Stimulated activated CD8-positive, alpha-beta memory T cell treated with anti-CD3 and anti-CD28 coated beads, Interleukin-12 subunit alpha, Interleukin-12 subunit beta, amount 100 ng/mL, for 24 hours (primary cell): ENCODE results near the gene FAM161A.
"Not testable (repeated sequence)": the region's sequence is repeated elsewhere in the genome, so short reads cannot be mapped to it uniquely, and the experiment has no call there.

ENCODE experiments used
- DNase-seq: peaks from one replicate; pipeline ENCODE4 v3.0.0-alpha.2; 2020; ENCODE audit errors: extremely low read depth

FAM161A gene

GRCh38 chr2:61834893-61835292, 19.0 kb downstream of the FAM161A start:
- DNase-seq, result no peak

GRCh38 chr2:61833971-61834370, 19.9 kb downstream of the FAM161A start:
- no peak for DNase-seq

GRCh38 chr2:61832183-61832841, 21.5 kb downstream of the FAM161A start:
- DNase-seq, result no peak

GRCh38 chr2:61822255-61822654, 31.6 kb downstream of the FAM161A start:
- no peak for DNase-seq

- DNase-seq, result no peak
Observed at GRCh38 chr2:61816480-61817355, 37.1 kb downstream of the FAM161A start.

- DNase-seq, result no peak
Observed at GRCh38 chr2:61814539-61815160, 39.2 kb downstream of the FAM161A start.

- not testable (repeated sequence) for DNase-seq
Observed at GRCh38 chr2:61813314-61813713, 40.5 kb downstream of the FAM161A start.

GRCh38 chr2:61811821-61812220, 42.0 kb downstream of the FAM161A start:
- no peak for DNase-seq

GRCh38 chr2:61810203-61810602, 43.7 kb downstream of the FAM161A start:
- not testable (repeated sequence) for DNase-seq

GRCh38 chr2:61808693-61809092, 45.2 kb downstream of the FAM161A start:
- DNase-seq, result not testable (repeated sequence)

GRCh38 chr2:61807036-61807757, 46.7 kb downstream of the FAM161A start:
- no peak for DNase-seq

GRCh38 chr2:61802548-61802947, 51.3 kb downstream of the FAM161A start:
- DNase-seq, result no peak

- no peak for DNase-seq
Observed at GRCh38 chr2:61799099-61799498, 54.8 kb downstream of the FAM161A start.

- DNase-seq, result not testable (repeated sequence)
Observed at GRCh38 chr2:61797446-61797845, 56.4 kb downstream of the FAM161A start.

GRCh38 chr2:61795408-61795807, 58.5 kb downstream of the FAM161A start:
- no peak for DNase-seq

GRCh38 chr2:61793389-61793836, 60.4 kb downstream of the FAM161A start:
- DNase-seq, result peak; percentile 8

- DNase-seq, result no peak
Observed at GRCh38 chr2:61792355-61792890, 61.4 kb downstream of the FAM161A start.

- no peak for DNase-seq
Observed at GRCh38 chr2:61789807-61790602, 63.9 kb downstream of the FAM161A start.

- DNase-seq, result no peak
Observed at GRCh38 chr2:61787941-61788563, 65.8 kb downstream of the FAM161A start.

GRCh38 chr2:61786876-61787275, 67.0 kb downstream of the FAM161A start:
- no peak for DNase-seq
